ENCODE measurements around the gene DCBLD2. TPM values are rescaled to one million over a fixed set of nuclear protein-coding genes. Genes with fewer than 3 reads are reported as not detected.

DCBLD2 gene
- total RNA-seq, 4 donors from 2014 or later, result 37.3 to 48.4 (median 46.6) TPM

DNA sequence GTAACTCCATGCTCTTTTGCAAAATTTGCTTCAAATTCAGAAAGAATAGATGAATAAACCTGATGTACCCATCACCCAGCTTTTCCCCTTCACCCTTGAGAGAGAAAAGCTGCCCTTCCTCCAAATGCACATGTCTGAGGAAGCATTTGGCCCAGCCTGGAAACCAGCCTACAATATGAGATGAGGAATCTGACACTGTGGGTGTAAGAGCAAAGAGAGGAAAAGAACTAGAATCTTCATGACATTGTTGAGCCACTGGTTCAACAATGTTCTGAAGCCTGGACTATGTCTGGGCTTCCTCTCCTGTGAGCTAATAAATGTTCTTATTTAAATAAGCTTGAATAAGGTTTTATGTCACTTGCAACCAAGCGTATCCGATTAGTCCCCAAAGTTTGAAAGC, 18.7 kb upstream of the DCBLD2 start:
- Histone ChIP-seq H3K9me3 (no peaks in the 10 kb centered on the region), H3K4me3 (no peak overlapping the region), H3K36me3 (no peaks in the 10 kb centered on the region), H3K4me1 (no peaks in the 10 kb centered on the region), H3K27me3 (no peaks in the 10 kb centered on the region), H3K27ac (replicated peaks in 1 of 4) (no peak overlapping the region)
- intact Hi-C loops (cut with DNase I), result no loop called here
- no peak for TF ChIP-seq POLR2A (IDR thresholded peaks at IDR 0.05; ENCODE audit: low read depth)
- TF ChIP-seq, protein P1, sequence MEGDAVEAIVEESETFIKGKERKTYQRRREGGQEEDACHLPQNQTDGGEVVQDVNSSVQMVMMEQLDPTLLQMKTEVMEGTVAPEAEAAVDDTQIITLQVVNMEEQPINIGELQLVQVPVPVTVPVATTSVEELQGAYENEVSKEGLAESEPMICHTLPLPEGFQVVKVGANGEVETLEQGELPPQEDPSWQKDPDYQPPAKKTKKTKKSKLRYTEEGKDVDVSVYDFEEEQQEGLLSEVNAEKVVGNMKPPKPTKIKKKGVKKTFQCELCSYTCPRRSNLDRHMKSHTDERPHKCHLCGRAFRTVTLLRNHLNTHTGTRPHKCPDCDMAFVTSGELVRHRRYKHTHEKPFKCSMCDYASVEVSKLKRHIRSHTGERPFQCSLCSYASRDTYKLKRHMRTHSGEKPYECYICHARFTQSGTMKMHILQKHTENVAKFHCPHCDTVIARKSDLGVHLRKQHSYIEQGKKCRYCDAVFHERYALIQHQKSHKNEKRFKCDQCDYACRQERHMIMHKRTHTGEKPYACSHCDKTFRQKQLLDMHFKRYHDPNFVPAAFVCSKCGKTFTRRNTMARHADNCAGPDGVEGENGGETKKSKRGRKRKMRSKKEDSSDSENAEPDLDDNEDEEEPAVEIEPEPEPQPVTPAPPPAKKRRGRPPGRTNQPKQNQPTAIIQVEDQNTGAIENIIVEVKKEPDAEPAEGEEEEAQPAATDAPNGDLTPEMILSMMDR (IDR thresholded peaks at IDR 0.05), result no peak
- no peak for TF ChIP-seq POLR2AphosphoS5 (IDR thresholded peaks at IDR 0.05)
- TF ChIP-seq EP300 (IDR thresholded peaks at IDR 0.05), result no peak
- no peak for DNase-seq (ENCODE audit: extremely low spot score)
- WGBS, result 88% methylated on average over 2 of the region's 2 CpGs

DNA sequence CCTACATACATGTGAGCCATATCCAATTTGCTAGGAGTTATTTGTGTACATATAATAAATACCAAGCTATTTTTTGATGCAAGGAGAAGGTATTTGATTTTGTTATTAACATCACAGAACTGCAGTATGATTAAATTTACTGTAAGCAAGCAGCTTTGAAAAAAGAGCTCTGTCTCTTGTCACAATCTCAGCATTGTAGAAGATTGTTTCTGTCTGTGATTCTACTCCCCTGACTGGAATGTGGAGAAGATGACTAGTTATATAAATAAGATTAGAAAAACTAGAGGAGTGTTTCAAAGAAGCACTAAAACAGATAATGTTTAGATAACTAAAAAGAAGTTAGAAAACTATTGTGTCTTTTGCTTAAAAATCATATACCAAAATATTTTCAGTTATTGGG, 17.1 kb upstream of the DCBLD2 start:
- Histone ChIP-seq H3K4me1 (no peaks in the 10 kb centered on the region), H3K27me3 (no peaks in the 10 kb centered on the region), H3K9me3 (no peaks in the 10 kb centered on the region), H3K4me3 (no peak overlapping the region), H3K27ac (replicated peaks in 1 of 4) (no peak overlapping the region), H3K36me3 (no peaks in the 10 kb centered on the region)
- intact Hi-C loops (cut with DNase I), result no loop called here
- TF ChIP-seq, protein P1 (IDR thresholded peaks at IDR 0.05), result no peak
- TF ChIP-seq EP300 (IDR thresholded peaks at IDR 0.05), result no peak
- no peak for TF ChIP-seq POLR2AphosphoS5 (IDR thresholded peaks at IDR 0.05)
- TF ChIP-seq POLR2A (IDR thresholded peaks at IDR 0.05; ENCODE audit: low read depth), result no peak
- no peak for DNase-seq (ENCODE audit: extremely low spot score)

DNA sequence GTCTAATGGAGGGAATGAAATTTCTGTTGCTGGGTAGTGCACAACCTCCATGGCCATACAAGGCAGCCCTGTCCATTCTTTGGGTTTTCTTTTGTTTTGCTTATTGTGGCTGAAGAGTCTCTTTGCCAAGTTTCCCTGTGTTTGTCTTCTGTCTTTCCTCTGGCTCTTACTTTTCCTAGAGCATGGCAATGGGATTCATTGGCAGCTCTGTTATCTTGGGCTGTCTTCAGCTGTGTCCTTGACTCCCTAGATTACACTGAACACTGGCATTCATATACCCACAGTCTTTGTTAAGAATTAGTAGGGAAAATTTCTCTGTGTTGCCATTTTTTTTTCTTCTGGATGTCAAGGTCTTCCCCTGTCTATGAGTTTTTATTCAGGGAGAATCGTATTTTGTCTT, 16.1 kb upstream of the DCBLD2 start:
- H3K27ac ChIP-seq (replicated peaks in 1 of 4), result no peak overlapping the region
- no peaks in the 10 kb centered on the region for H3K36me3 ChIP-seq
- WGBS, result 79% methylated on average over 1 of the region's 1 CpG
- no peaks in the 10 kb centered on the region for H3K9me3 ChIP-seq
- no peak overlapping the region for H3K4me3 ChIP-seq
- intact Hi-C loops (cut with DNase I), result no loop called here
- TF ChIP-seq, protein P1 (IDR thresholded peaks at IDR 0.05), result no peak
- TF ChIP-seq EP300 (IDR thresholded peaks at IDR 0.05) (no peak), POLR2AphosphoS5 (IDR thresholded peaks at IDR 0.05) (no peak), POLR2A (IDR thresholded peaks at IDR 0.05; ENCODE audit: low read depth) (no peak)
- no peaks in the 10 kb centered on the region for H3K4me1 ChIP-seq
- no peak for DNase-seq (ENCODE audit: extremely low spot score)
- no peaks in the 10 kb centered on the region for H3K27me3 ChIP-seq

DNA sequence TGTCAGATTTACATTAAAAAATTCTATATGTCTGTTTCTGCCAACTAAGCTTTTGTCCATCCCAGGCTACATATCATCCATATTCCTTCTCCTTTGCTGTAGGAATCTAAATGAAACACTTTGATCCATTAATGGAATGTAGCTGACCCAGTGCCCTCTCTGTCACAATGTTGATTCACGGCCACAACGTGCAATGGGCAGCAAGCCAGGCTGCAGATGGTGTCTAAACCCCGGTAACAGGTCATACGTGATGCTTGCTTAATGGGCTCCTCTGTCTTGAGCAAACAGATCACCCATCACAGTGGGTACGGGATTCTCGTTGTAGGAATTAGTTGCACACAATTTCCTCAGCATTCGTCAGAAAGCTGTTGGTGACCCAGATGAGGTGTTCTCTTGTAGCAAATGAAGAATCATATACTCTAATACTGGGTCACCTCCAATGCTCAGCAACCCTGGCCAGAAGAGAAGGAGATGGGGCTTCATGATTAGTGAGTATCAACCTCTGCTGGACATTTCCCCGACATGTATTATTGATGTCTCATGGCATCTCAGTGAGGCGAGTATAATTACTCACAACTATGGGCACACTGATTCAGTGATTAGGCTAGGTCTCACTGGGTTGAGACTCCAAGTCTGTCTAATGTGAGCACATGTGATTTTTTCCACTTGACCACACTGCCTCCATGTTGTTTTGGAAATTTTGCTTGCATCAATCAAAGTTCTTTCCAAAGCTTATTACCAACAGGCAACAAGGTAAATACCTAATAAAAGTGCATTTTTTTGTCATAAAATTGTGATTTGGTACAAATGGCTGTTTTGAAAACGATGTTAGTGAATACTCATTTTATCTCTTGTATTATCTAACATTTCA, 12.9 kb upstream of the DCBLD2 start:
- no peaks in the 10 kb centered on the region for H3K4me1 ChIP-seq
- intact Hi-C loops (cut with DNase I), result no loop called here
- H3K9me3 ChIP-seq, result no peaks in the 10 kb centered on the region
- 74% methylated on average over 10 of the region's 10 CpGs for WGBS
- no peak overlapping the region for H3K27ac ChIP-seq (replicated peaks in 1 of 4)
- TF ChIP-seq EP300 (IDR thresholded peaks at IDR 0.05) (no peak), POLR2A (IDR thresholded peaks at IDR 0.05; ENCODE audit: low read depth) (no peak), POLR2AphosphoS5 (IDR thresholded peaks at IDR 0.05) (no peak)
- TF ChIP-seq, protein P1 (IDR thresholded peaks at IDR 0.05), result no peak
- no peaks in the 10 kb centered on the region for H3K27me3 ChIP-seq
- H3K4me3 ChIP-seq, result no peak overlapping the region
- H3K36me3 ChIP-seq, result no peaks in the 10 kb centered on the region
- no peak for DNase-seq (ENCODE audit: extremely low spot score)
